Stimulated activated effector memory CD8-positive, alpha-beta T cell treated with anti-CD3 and anti-CD28 coated beads, Interleukin-12 subunit alpha, Interleukin-12 subunit beta, amount 100 ng/mL, for 72 hours (primary cell): ENCODE measurements around the gene ACTRT2.

ENCODE experiments used
- ATAC-seq: fragments of 150-1000 bp; cut with Tn5 transposase; 2 replicates; pipeline ENCODE4 v1.10.0; 2021
- DNase-seq, 2 donors: peaks; one replicate each; pipeline ENCODE4 v3.0.0; 2021 to 2022; ENCODE audit warnings: low spot score in 2 of 2
- H3K27ac Mint-ChIP-seq: one replicate; pipeline ENCODE4 v1.8.0; 2022; ENCODE audit warnings: mild to moderate bottlenecking, mixed read lengths
- H3K36me3 Mint-ChIP-seq: one replicate; pipeline ENCODE4 v1.8.0; 2022; ENCODE audit warnings: mild to moderate bottlenecking, mixed read lengths
- H3K4me1 Mint-ChIP-seq: one replicate; pipeline ENCODE4 v1.8.0; 2022; ENCODE audit warnings: mixed read lengths
- H3K4me3 Mint-ChIP-seq: one replicate; pipeline ENCODE4 v1.8.0; 2022; ENCODE audit warnings: mild to moderate bottlenecking, mixed read lengths
- H3K9me3 Mint-ChIP-seq: one replicate; pipeline ENCODE4 v1.8.0; 2022; ENCODE audit warnings: mixed read lengths

The ACTRT2 gene

GRCh38 chr1:2990376-2991115 lies 30.7 kb upstream of the ACTRT2 start:
- DNase-seq (no peak), ATAC-seq (no peak)
- Mint-ChIP-seq H3K4me3 (no peak overlapping the region), H3K4me1 (no peaks in the 10 kb centered on the region), H3K27ac (no peak overlapping the region), H3K36me3 (no peaks in the 10 kb centered on the region), H3K9me3 (peaks cover 8% of the 10 kb centered on the region)

- Mint-ChIP-seq H3K27ac (no peak overlapping the region), H3K4me3 (no peak overlapping the region), H3K36me3 (no peaks in the 10 kb centered on the region), H3K9me3 (peaks cover 3% of the 10 kb centered on the region), H3K4me1 (no peaks in the 10 kb centered on the region)
- DNase-seq, result no peak
- ATAC-seq, result no peak
Observed at GRCh38 chr1:2991753-2992495, 29.3 kb upstream of the ACTRT2 start.

DNA sequence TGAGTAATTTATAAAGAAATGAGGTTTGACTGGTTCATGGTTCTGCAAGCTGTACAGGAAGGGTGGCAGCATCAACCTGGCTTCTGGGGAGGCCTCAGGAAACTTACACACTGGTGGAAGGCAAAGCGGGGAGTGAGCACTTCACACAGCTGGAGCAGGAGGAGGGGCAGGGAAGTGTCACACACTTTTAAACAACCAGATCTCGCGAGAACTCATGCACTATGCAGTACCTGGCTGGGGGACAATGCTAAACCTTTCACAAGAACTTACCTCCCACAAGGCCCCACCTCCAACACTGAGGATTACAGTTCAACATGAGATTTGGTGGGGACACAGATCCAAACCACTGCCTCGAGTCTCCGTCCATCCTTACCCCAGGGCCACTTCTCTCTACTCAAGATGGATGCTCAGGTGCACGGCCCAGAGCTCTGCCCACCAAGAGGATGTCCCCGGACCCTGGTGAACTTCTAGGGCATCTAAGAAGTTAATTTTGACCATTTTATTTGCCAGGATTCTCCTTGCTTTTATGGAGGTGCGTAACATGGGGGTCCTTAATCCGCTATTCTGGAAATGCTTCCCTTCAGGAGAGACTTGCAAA lies 22.7 kb upstream of the ACTRT2 start:
- H3K4me1 Mint-ChIP-seq, result no peaks in the 10 kb centered on the region
- H3K9me3 Mint-ChIP-seq, result peaks cover 3% of the 10 kb centered on the region
- H3K27ac Mint-ChIP-seq, result no peak overlapping the region
- no peak for DNase-seq
- no peaks in the 10 kb centered on the region for H3K36me3 Mint-ChIP-seq
- H3K4me3 Mint-ChIP-seq, result no peak overlapping the region
- ATAC-seq, result no peak

- H3K9me3 Mint-ChIP-seq, result no peaks in the 10 kb centered on the region
- no peaks in the 10 kb centered on the region for H3K4me1 Mint-ChIP-seq
- no peak overlapping the region for H3K27ac Mint-ChIP-seq
- no peaks in the 10 kb centered on the region for H3K36me3 Mint-ChIP-seq
- no peak overlapping the region for H3K4me3 Mint-ChIP-seq
- ATAC-seq (no peak), DNase-seq (no peak)
Observed at GRCh38 chr1:2999138-2999537, 22.1 kb upstream of the ACTRT2 start.

DNA sequence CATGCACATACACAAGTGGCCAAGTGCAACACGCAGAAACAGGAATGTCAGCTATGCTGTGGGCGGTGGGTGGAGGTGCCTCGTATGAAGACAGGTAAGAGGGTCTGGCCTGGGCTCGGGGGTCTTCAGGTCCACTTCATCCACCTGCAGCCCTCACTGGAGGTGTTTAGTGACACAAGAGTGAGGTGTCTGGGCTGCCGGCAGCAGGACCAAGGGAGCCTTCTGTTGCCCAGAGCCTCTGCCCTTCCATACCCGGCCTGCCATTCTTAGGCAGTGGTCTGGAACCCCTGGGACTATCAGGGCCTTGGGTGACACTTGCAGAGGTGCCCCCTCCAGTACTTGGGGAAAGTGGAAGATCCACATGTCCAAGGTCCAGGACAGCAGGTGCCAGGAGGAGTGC lies 21.7 kb upstream of the ACTRT2 start:
- Mint-ChIP-seq H3K36me3 (no peaks in the 10 kb centered on the region), H3K4me3 (no peak overlapping the region), H3K27ac (no peak overlapping the region), H3K9me3 (no peaks in the 10 kb centered on the region), H3K4me1 (no peaks in the 10 kb centered on the region)
- DNase-seq, result no peak
- no peak for ATAC-seq

GRCh38 chr1:3000214-3000613 lies 21.1 kb upstream of the ACTRT2 start:
- Mint-ChIP-seq H3K9me3 (no peaks in the 10 kb centered on the region), H3K27ac (no peak overlapping the region), H3K4me1 (no peaks in the 10 kb centered on the region), H3K36me3 (no peaks in the 10 kb centered on the region), H3K4me3 (no peak overlapping the region)
- no peak for ATAC-seq
- no peak for DNase-seq

DNA sequence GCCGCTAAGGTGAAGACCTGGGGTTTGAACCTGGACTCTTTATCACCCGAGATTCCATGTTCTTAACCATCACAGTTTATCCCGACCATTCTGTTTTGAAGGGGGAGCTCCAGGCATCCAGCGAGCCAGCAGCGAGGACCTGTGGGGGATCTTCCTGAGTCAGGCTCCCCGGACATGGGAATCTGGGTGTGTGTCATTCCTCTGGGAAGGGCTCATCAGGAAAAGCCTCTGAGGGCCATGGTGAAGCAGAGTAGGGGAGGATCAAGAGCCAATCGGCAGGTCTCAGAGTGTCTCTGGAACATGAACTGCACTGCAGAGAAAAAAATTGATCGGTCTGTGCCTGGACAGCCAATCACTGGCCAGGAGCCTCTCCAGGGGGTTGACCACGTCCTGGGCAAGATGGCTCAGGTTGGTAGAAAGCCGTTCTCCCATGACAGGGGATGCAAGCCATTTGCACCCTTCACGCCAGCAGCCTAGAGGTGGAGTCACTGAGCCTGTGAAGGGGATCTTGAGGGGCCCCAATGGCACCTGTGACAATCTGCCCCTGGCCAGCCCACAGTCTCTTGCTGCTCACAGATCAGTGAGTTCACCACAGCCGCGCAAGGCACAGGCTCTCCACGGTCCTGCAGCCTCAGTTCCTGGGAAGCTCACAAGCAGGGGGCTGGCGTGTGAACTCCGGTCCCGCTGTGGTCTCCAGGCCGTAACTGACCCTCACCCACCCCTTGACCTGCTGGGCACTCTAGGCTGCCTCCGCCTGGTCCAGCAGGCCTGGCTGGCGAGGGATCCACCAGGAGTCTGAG lies 20.4 kb upstream of the ACTRT2 start:
- Mint-ChIP-seq H3K36me3 (no peaks in the 10 kb centered on the region), H3K4me3 (no peak overlapping the region), H3K4me1 (no peaks in the 10 kb centered on the region), H3K27ac (no peak overlapping the region), H3K9me3 (no peaks in the 10 kb centered on the region)
- no peak for DNase-seq
- no peak for ATAC-seq

- H3K9me3 Mint-ChIP-seq, result peaks cover 3% of the 10 kb centered on the region
- H3K36me3 Mint-ChIP-seq, result no peaks in the 10 kb centered on the region
- H3K27ac Mint-ChIP-seq, result no peak overlapping the region
- H3K4me1 Mint-ChIP-seq, result no peaks in the 10 kb centered on the region
- ATAC-seq (no peak), DNase-seq (no peak)
- H3K4me3 Mint-ChIP-seq, result no peak overlapping the region
Observed at GRCh38 chr1:3001471-3002348, 19.6 kb upstream of the ACTRT2 start.

- peaks cover 6% of the 10 kb centered on the region for H3K9me3 Mint-ChIP-seq
- H3K36me3 Mint-ChIP-seq, result no peaks in the 10 kb centered on the region
- DNase-seq, result no peak
- no peak overlapping the region for H3K4me3 Mint-ChIP-seq
- H3K27ac Mint-ChIP-seq, result no peak overlapping the region
- H3K4me1 Mint-ChIP-seq, result no peaks in the 10 kb centered on the region
- ATAC-seq, result no peak
Observed at GRCh38 chr1:3002349-3003038, 18.8 kb upstream of the ACTRT2 start.

GRCh38 chr1:3003039-3003940 lies 18.0 kb upstream of the ACTRT2 start:
- Mint-ChIP-seq H3K36me3 (no peaks in the 10 kb centered on the region), H3K4me1 (no peaks in the 10 kb centered on the region), H3K27ac (no peak overlapping the region), H3K9me3 (peaks cover 11% of the 10 kb centered on the region), H3K4me3 (no peak overlapping the region)
- ATAC-seq, result no peak
- DNase-seq, result no peak

GRCh38 chr1:3003941-3004270 lies 17.4 kb upstream of the ACTRT2 start:
- H3K4me1 Mint-ChIP-seq, result no peaks in the 10 kb centered on the region
- H3K27ac Mint-ChIP-seq, result no peak overlapping the region
- H3K9me3 Mint-ChIP-seq, result peaks cover 12% of the 10 kb centered on the region
- no peaks in the 10 kb centered on the region for H3K36me3 Mint-ChIP-seq
- ATAC-seq (no peak), DNase-seq (no peak)
- no peak overlapping the region for H3K4me3 Mint-ChIP-seq

- peaks cover 13% of the 10 kb centered on the region for H3K9me3 Mint-ChIP-seq
- no peak overlapping the region for H3K4me3 Mint-ChIP-seq
- no peaks in the 10 kb centered on the region for H3K36me3 Mint-ChIP-seq
- ATAC-seq (no peak), DNase-seq (no peak)
- H3K4me1 Mint-ChIP-seq, result no peaks in the 10 kb centered on the region
- no peak overlapping the region for H3K27ac Mint-ChIP-seq
Observed at GRCh38 chr1:3004285-3005205, 16.7 kb upstream of the ACTRT2 start.

- DNase-seq, result no peak
- no peaks in the 10 kb centered on the region for H3K4me1 Mint-ChIP-seq
- no peak overlapping the region for H3K4me3 Mint-ChIP-seq
- ATAC-seq, result no peak
- H3K36me3 Mint-ChIP-seq, result no peaks in the 10 kb centered on the region
- H3K9me3 Mint-ChIP-seq, result peaks cover 13% of the 10 kb centered on the region
- no peak overlapping the region for H3K27ac Mint-ChIP-seq
Observed at GRCh38 chr1:3005771-3006170, 15.5 kb upstream of the ACTRT2 start.
